ENCODE results near the gene UBA3. TPM values are rescaled to one million over a fixed set of nuclear protein-coding genes. Genes with fewer than 3 reads are reported as not detected.

The UBA3 gene
- total and polyA plus RNA-seq, 10 of the 15 experiments (the other 5 are each of a cell fraction or from before 2014, with no cell fraction given) = 72.9 to 131 (median 102) TPM

DNA sequence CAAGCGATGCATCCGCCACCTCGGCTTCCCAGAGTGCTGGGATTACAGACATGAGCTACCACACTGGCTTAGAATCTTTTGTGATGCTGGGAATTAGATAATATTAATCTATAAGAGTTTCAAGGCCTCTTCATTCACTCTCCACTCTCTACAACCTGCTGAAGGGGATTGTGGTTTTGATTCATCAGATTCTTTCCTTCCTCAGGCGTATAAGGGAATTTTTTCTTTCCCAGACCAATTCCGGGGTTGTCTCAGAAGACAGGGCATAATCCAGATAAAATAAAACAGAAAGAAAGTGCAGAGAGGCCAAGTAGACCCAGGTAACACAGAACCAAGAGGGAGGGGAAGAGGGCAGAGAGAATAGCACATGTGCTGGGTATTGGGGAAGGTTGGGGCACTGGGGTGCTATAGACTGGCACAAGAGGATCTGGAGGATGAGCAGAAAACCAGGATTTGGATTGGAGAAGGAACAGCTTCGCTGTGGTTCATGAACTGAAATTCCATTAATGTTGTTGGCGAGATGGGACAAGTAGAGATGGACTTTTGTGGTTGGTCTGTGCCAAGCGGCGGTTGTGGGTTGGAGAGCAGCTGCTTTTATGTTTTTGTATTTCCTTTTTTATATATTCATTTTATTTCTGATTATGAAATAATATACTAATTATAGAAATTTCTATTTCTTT is 17.4 kb upstream of the UBA3 start (continued):
- TF ChIP-seq, protein P1, sequence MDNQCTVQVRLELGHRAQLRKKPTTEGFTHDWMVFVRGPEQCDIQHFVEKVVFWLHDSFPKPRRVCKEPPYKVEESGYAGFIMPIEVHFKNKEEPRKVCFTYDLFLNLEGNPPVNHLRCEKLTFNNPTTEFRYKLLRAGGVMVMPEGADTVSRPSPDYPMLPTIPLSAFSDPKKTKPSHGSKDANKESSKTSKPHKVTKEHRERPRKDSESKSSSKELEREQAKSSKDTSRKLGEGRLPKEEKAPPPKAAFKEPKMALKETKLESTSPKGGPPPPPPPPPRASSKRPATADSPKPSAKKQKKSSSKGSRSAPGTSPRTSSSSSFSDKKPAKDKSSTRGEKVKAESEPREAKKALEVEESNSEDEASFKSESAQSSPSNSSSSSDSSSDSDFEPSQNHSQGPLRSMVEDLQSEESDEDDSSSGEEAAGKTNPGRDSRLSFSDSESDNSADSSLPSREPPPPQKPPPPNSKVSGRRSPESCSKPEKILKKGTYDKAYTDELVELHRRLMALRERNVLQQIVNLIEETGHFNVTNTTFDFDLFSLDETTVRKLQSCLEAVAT (IDR thresholded peaks at IDR 0.05) = no peak

DNA sequence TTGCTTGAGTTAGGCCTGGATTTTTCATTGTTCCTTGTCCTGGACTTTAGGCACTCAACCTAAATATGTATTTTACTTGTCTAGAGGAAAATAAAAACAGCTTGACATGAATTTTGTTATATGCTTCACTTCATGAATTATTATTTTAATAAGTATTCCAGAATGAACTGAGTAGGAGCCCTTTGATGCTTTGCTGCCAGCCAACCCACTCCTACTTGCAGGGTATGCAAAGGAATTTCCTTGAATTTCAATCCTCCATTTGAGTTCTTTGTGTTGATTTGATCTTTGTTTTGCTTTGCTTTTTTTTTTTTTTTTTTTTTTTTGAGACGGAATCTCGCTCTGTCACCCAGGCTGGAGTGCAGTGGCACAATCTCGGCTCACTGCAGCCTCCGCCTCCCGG is 16.1 kb upstream of the UBA3 start:
- no peak overlapping the region for H2AFZ ChIP-seq (ENCODE audit: control insufficient read depth, low read depth, low read length)
- peaks cover 70% of the 10 kb centered on the region for H3K79me2 ChIP-seq (ENCODE audit: control insufficient read depth, insufficient read depth, low read length)
- no peak for DNase-seq (ENCODE audit: low read depth, low spot score)
- POLR2A ChIA-PET = interaction anchor here (1.0 to 3.3 kb wide), 2 partner anchors 11 to 43 kb away, joined by 4 to 26 read pairs; partner anchors contain the start of gene ARL6IP5
- peak overlapping the region; percentile 53 for H3K27ac ChIP-seq (ENCODE audit: control insufficient read depth, insufficient read depth)
- WGBS (ENCODE audit: insufficient coverage, insufficient replicate concordance, low lambda C conversion rate, missing lambda C conversion rate) = no CpG with 5 or more reads among the region's 5 CpGs
- ATAC-seq = no peak
- in situ Hi-C loops (cut with MboI) (no loop called here), intact Hi-C loops (cut with micrococcal nuclease; ENCODE audit: unreplicated experiment) (no loop called here)
- H4K20me1 ChIP-seq (ENCODE audit: control insufficient read depth, insufficient read depth) = no peaks in the 10 kb centered on the region
- RAD21 ChIA-PET (ENCODE audit: unreplicated experiment) = interaction anchor here (0.7 to 16.7 kb wide), 3 partner anchors 8 to 45 kb away, joined by 3 to 152 read pairs (median 78); partner anchors contain the start of genes ARL6IP5, TMF1 and UBA3
- CTCF ChIA-PET = interaction anchor here (1.5 kb wide), 1 partner anchor 12 kb away, joined by 5 read pairs; the partner anchor contains the start of gene ARL6IP5
- H3K9me3 ChIP-seq (replicated peaks; ENCODE audit: control insufficient read depth, insufficient read depth, low read length) = no peaks in the 10 kb centered on the region
- peaks cover 36% of the 10 kb centered on the region for H3K4me1 ChIP-seq (ENCODE audit: control insufficient read depth, insufficient read depth, low read length)
- H3K9ac ChIP-seq (ENCODE audit: control insufficient read depth, insufficient read depth, low read length) = no peak overlapping the region
- H3K4me2 ChIP-seq (ENCODE audit: control insufficient read depth, insufficient read depth) = 0 out of 2 replicates have a peak overlapping the region, but pooled peaks have one; percentile 79
- H3K27me3 ChIP-seq (replicated peaks in 1 of 2; ENCODE audit: control insufficient read depth in 2 of 2, insufficient read depth in 2 of 2, low read length in 1 of 2) = no peaks in the 10 kb centered on the region
- BruUV-seq (replicated peaks) = no TSS peak
- SMC1A ChIA-PET (ENCODE audit: uncharacterized antibody, unreplicated experiment) = interaction anchor here (0.7 to 19.6 kb wide), 4 partner anchors 9 to 45 kb away, joined by 3 to 234 read pairs (median 40); partner anchors contain the start of genes ARL6IP5, TMF1 and UBA3
- no peak for FAIRE-seq
- peaks cover 0 to 12% of the 10 kb centered on the region in 2 experiments; a peak in 3 of 4 replicates for H3K36me3 ChIP-seq (ENCODE audit: control insufficient read depth in 2 of 2, insufficient read depth in 2 of 2, low read length in 1 of 2)
- TF ChIP-seq ZNF207 (IDR thresholded peaks at IDR 0.05; ENCODE audit: borderline replicate concordance) = no peak
- TF ChIP-seq, protein P2, sequence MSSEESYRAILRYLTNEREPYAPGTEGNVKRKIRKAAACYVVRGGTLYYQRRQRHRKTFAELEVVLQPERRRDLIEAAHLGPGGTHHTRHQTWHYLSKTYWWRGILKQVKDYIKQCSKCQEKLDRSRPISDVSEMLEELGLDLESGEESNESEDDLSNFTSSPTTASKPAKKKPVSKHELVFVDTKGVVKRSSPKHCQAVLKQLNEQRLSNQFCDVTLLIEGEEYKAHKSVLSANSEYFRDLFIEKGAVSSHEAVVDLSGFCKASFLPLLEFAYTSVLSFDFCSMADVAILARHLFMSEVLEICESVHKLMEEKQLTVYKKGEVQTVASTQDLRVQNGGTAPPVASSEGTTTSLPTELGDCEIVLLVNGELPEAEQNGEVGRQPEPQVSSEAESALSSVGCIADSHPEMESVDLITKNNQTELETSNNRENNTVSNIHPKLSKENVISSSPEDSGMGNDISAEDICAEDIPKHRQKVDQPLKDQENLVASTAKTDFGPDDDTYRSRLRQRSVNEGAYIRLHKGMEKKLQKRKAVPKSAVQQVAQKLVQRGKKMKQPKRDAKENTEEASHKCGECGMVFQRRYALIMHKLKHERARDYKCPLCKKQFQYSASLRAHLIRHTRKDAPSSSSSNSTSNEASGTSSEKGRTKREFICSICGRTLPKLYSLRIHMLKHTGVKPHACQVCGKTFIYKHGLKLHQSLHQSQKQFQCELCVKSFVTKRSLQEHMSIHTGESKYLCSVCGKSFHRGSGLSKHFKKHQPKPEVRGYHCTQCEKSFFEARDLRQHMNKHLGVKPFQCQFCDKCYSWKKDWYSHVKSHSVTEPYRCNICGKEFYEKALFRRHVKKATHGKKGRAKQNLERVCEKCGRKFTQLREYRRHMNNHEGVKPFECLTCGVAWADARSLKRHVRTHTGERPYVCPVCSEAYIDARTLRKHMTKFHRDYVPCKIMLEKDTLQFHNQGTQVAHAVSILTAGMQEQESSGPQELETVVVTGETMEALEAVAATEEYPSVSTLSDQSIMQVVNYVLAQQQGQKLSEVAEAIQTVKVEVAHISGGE (CRISPR knock-in tag; IDR thresholded peaks at IDR 0.05) = no peak
- no peak for TF ChIP-seq SPI1 (IDR thresholded peaks at IDR 0.05; ENCODE audit: borderline replicate concordance, insufficient read depth, low read depth, low read length)
- no peak for TF ChIP-seq CHD1 (IDR thresholded peaks at IDR 0.05; ENCODE audit: low read depth, low read length)
- TF ChIP-seq, protein P3, sequence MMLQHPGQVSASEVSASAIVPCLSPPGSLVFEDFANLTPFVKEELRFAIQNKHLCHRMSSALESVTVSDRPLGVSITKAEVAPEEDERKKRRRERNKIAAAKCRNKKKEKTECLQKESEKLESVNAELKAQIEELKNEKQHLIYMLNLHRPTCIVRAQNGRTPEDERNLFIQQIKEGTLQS (IDR thresholded peaks at IDR 0.05; ENCODE audit: borderline replicate concordance, extremely low read depth, low read depth, low read length) = no peak
- no peak for TF ChIP-seq NR2C2 (IDR thresholded peaks at IDR 0.05; ENCODE audit: borderline replicate concordance, control insufficient read depth, insufficient read length, low read depth)
- TF ChIP-seq, protein P4, sequence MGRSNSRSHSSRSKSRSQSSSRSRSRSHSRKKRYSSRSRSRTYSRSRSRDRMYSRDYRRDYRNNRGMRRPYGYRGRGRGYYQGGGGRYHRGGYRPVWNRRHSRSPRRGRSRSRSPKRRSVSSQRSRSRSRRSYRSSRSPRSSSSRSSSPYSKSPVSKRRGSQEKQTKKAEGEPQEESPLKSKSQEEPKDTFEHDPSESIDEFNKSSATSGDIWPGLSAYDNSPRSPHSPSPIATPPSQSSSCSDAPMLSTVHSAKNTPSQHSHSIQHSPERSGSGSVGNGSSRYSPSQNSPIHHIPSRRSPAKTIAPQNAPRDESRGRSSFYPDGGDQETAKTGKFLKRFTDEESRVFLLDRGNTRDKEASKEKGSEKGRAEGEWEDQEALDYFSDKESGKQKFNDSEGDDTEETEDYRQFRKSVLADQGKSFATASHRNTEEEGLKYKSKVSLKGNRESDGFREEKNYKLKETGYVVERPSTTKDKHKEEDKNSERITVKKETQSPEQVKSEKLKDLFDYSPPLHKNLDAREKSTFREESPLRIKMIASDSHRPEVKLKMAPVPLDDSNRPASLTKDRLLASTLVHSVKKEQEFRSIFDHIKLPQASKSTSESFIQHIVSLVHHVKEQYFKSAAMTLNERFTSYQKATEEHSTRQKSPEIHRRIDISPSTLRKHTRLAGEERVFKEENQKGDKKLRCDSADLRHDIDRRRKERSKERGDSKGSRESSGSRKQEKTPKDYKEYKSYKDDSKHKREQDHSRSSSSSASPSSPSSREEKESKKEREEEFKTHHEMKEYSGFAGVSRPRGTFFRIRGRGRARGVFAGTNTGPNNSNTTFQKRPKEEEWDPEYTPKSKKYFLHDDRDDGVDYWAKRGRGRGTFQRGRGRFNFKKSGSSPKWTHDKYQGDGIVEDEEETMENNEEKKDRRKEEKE (IDR thresholded peaks at IDR 0.05) = no peak
- no peak for TF ChIP-seq ETV6 (conservative IDR thresholded peaks at IDR 0.05 in 1 of 2, IDR thresholded peaks at IDR 0.05 in 1 of 2; ENCODE audit: borderline replicate concordance in 1 of 2, low read depth in 1 of 2)
- no peak for TF ChIP-seq SUZ12 (IDR thresholded peaks at IDR 0.05; ENCODE audit: unreplicated experiment)
- TF ChIP-seq HDGF (IDR thresholded peaks at IDR 0.05) = no peak
- H3K4me3 ChIP-seq = peak overlapping the region; percentile 45; the same call in 1 of the 2 replicates
